B cell (primary cell): ENCODE measurements around the gene AIMP2.

Experiments used
- CTCF ChIP-seq: fragments of 200-600 bp; IDR thresholded peaks from one replicate; pipeline ENCODE4 v1.8.0; 2022; ENCODE audit warnings: antibody characterized with exemption, mild to moderate bottlenecking
- EZH2 ChIP-seq: IDR thresholded peaks from 2 replicates; pipeline ENCODE4 v1.6.1; 2012; ENCODE audit warnings: borderline replicate concordance, low read depth, mild to moderate bottlenecking, moderate library complexity, low read length; ENCODE audit not compliant: insufficient read depth, poor library complexity, severe bottlenecking

DNA sequence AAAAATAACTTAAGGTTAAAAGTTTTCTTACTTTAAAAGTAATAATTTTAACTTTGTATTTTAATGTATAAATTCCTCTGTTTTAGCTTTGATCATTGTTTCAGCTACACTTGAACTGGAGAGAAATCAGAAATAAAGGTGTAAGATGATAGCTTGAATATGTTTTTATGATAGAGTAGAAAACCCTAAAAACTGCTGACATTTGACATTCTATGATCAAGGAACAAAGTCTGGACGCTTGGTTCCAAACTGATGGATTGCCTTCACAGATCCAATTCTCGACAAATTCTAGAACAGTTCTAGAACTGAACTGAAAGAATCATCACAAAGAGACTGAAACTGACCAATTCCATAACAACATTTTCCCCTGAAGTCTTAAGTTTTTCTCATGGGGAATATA is 21.9 kb downstream of the AIMP2 start, which contains the start of gene ANKRD61:
- TF ChIP-seq CTCF (no peak), EZH2 (no peak)
